Gastroesophageal sphincter (tissue), 4 donors: ENCODE measurements around the gene LRRC74A. TPM values are rescaled to one million over a fixed set of nuclear protein-coding genes. Genes with fewer than 3 reads are reported as not detected.

Source experiments
- ATAC-seq: fragments of 150-250 bp; one replicate; pipeline ENCODE4 v1.9.1; 2016; ENCODE audit warnings: mild to moderate bottlenecking, moderate library complexity
- H3K27ac ChIP-seq, 4 donors: fragments of 200-600 bp; sonication (generic) in 3 of 4; 1 replicate in 3 of 4; 2 replicates in 1 of 4; pipeline ENCODE4 v1.5.1; 2016 to 2019
- H3K27me3 ChIP-seq: fragments of 200-600 bp; sonication (generic); one replicate; pipeline ENCODE4 v1.5.1; 2019
- H3K36me3 ChIP-seq, 2 donors: fragments of 200-600 bp; sonication (generic); one replicate each; pipeline ENCODE4 v1.5.1; 2019; ENCODE audit warnings: control low read depth in 1 of 2
- H3K4me1 ChIP-seq, 3 donors: fragments of 200-600 bp; sonication (generic); 1 replicate in 2 of 3; 2 replicates in 1 of 3; pipeline ENCODE4 v1.5.1; 2016 to 2019; ENCODE audit warnings: control low read depth in 2 of 3
- H3K4me3 ChIP-seq, 2 donors: fragments of 200-600 bp; sonication (generic); one replicate each; pipeline ENCODE4 v1.5.1; 2019; ENCODE audit warnings: mild to moderate bottlenecking in 1 of 2, moderate library complexity in 1 of 2
- H3K9me3 ChIP-seq, 3 donors: fragments of 200-600 bp; sonication (generic); one replicate each; pipeline ENCODE4 v1.5.1; 2017 to 2019; ENCODE audit warnings: control low read depth in 2 of 3
- CTCF ChIP-seq, 4 experiments: fragments of 200-600 bp in 2 of 4; fragments of 450-650 bp in 2 of 4; sonication (generic) in 1 of 4; IDR thresholded peaks; one replicate each; pipeline ENCODE4 v1.5.1; 2017 to 2019; ENCODE audit warnings: antibody characterized with exemption in 4 of 4, mild to moderate bottlenecking in 2 of 4, moderate library complexity in 2 of 4
- EP300 ChIP-seq: sonication (generic); formaldehyde crosslinking; IDR thresholded peaks from one replicate; pipeline ENCODE4 v1.6.1; 2017; ENCODE audit warnings: antibody characterized with exemption, mild to moderate bottlenecking
- POLR2A ChIP-seq, 2 donors: fragments of 450-650 bp; IDR thresholded peaks; one replicate each; pipeline ENCODE4 v1.6.1; 2017; ENCODE audit warnings: antibody characterized with exemption in 2 of 2, mild to moderate bottlenecking in 2 of 2, moderate library complexity in 1 of 2
- POLR2AphosphoS5 ChIP-seq: sonication (generic); formaldehyde crosslinking; IDR thresholded peaks from one replicate; pipeline ENCODE4 v1.6.1; 2017; ENCODE audit warnings: antibody characterized with exemption
- WGBS, 2 donors: methylation state at CpG; one replicate each; pipeline ENCODE4 v1.1.5; 2018; ENCODE audit warnings: low coverage in 1 of 2; 5-methylcytosine and 5-hydroxymethylcytosine counted together
- total RNA-seq, 4 donors: library from RNA; depleted of rRNA; stranded (reverse); fragments of >200 nt; gene quantifications; one replicate each; pipeline ENCODE4 v1.1.0, GENCODE V29; 2016

The LRRC74A gene
- total RNA-seq, 4 donors from 2014 or later: not detected

DNA sequence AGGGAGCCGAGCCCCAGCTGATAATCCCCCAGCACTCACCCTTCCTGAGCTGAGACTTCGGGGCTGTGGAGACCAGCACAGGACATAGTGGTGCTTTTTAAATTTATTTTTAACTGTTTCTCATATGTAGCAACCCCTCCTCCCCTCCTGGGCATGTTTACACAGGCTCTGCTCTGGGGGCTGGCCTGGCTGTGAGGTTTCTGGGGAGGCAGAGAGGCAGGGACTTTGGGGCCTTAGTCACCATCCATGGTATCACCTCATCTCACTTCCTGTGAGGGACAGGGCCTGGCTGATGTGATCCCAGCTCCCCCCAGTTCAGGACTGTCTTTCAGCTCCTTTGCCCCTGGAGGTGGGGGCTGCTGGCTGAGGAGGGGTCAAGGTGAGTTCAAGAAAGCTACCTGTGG lies 44.6 kb upstream of the LRRC74A start:
- Histone ChIP-seq H3K4me1 (peaks cover 0 to 44% (median 17%) of the 10 kb centered on the region in 3 donors), H3K27me3 (no peaks in the 10 kb centered on the region), H3K27ac (peak overlapping the region in 3 of 4 donors; percentile 54 to 57 (median 55)), H3K9me3 (no peaks in the 10 kb centered on the region), H3K36me3 (peaks cover 0 to 74% of the 10 kb centered on the region in 2 donors), H3K4me3 (no peak overlapping the region)
- no peak for TF ChIP-seq POLR2AphosphoS5
- TF ChIP-seq EP300: no peak
- no peak for TF ChIP-seq POLR2A (IDR thresholded peaks at IDR 0.05)
- no peak for TF ChIP-seq CTCF (IDR thresholded peaks at IDR 0.05)
- no peak for ATAC-seq
- WGBS, 2 donors: 100% methylated on average over 1 of the region's 2 CpGs; no CpG with 5 or more reads in 1 of the 2 donors

DNA sequence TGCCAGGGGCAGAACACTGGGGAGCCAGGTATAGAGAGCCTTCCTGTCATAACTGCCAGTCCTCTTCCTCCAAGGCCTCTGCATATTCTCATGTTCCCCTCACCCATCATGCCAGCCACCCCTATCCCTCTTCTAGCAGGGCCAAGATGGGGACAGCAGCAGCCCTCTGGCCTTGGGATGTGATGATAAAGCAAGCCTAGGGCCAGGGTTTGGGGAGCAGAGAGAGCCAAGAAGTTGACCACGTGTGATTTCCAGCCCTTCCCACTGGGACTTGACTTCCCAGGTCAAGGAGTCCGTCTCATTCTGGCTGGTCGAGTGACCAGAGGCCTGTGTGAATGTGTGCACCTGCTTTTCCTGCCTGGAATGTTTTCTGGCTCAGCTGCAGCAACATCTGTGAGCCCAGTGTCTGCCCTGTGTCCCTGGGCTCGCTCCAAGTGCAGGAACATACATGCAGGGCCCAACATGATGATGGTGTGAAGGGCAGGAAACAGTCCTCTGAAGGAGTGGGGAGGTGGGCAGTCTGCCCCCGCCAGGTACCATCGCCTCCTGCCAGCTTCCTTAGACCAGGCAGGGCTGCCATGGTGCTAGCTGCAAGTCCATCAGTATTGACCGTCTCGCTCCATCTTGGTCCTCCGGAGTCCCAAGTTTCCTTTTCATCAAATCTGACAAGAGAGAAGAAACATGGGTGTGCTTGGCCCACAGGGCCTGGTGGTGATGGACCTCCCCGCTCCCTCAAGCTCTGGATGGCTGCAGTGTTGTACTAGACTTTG lies 43.9 kb upstream of the LRRC74A start:
- Histone ChIP-seq H3K9me3 (no peaks in the 10 kb centered on the region), H3K4me1 (peaks cover 0 to 44% (median 17%) of the 10 kb centered on the region in 3 donors), H3K4me3 (no peak overlapping the region), H3K27ac (peak overlapping the region in 3 of 4 donors; percentile 54 to 57 (median 55)), H3K27me3 (no peaks in the 10 kb centered on the region), H3K36me3 (peaks cover 0 to 74% of the 10 kb centered on the region in 2 donors)
- ATAC-seq: no peak
- no peak for TF ChIP-seq CTCF (IDR thresholded peaks at IDR 0.05)
- WGBS, 2 donors: 40 to 62% methylated on average over 1 to 7 of the region's 10 CpGs

- ATAC-seq: no peak
- Histone ChIP-seq H3K27ac (peak overlapping the region in 3 of 4 donors; percentile 54 to 57 (median 55)), H3K27me3 (no peaks in the 10 kb centered on the region), H3K4me3 (no peak overlapping the region), H3K36me3 (peaks cover 0 to 74% of the 10 kb centered on the region in 2 donors), H3K9me3 (no peaks in the 10 kb centered on the region), H3K4me1 (peaks cover 0 to 44% (median 17%) of the 10 kb centered on the region in 3 donors)
- 47 to 63% methylated on average over 3 to 5 of the region's 9 CpGs for WGBS, 2 donors
- TF ChIP-seq POLR2A (IDR thresholded peaks at IDR 0.05) (no peak), POLR2AphosphoS5 (no peak), CTCF (IDR thresholded peaks at IDR 0.05) (no peak), EP300 (no peak)
Observed at GRCh38 chr14:76782885-76783566, 43.2 kb upstream of the LRRC74A start.

DNA sequence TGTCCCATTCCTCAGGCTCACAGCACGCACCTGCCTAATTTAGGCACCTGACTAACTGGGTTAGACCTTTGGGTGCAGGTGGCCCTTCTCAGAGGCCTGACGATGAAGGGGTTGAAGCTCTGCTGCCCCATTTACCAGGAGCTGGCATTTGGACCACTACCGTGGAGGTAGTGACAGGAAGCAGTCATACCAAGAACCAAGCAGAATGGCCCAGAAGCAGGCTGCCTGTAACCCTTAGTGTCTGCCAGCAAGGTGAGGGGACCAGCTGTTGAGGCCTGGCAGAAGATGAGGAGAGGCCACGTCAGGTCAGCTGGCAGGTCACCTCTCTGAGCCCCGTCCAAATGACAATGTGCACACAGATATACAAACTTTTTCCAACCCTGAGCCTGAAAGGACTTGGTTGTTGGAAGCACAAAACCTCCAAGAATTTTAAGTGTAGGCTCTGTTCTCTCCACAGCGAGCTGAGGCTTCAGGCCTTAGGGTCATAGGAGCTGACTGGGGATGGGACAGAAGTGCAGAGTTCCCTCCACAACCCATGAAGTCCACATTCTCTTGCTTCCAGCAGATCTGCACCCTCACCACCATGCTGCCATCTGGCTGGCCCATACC lies 41.8 kb upstream of the LRRC74A start:
- TF ChIP-seq POLR2A (IDR thresholded peaks at IDR 0.05): no peak
- no peak for TF ChIP-seq EP300
- no peak for TF ChIP-seq CTCF (IDR thresholded peaks at IDR 0.05)
- no peak for TF ChIP-seq POLR2AphosphoS5
- 56% methylated on average over 3 of the region's 6 CpGs; no CpG with 5 or more reads in 1 of the 2 donors for WGBS, 2 donors
- Histone ChIP-seq H3K27ac (peak overlapping the region in 2 of 4 donors; percentile 19 to 21), H3K4me3 (no peak overlapping the region), H3K4me1 (peaks cover 0 to 44% (median 17%) of the 10 kb centered on the region in 3 donors), H3K9me3 (no peaks in the 10 kb centered on the region), H3K36me3 (peaks cover 0 to 76% of the 10 kb centered on the region in 2 donors), H3K27me3 (no peaks in the 10 kb centered on the region)
- peak; percentile 2 for ATAC-seq
